NOMO-1 (cell line): ENCODE data around the gene WWC1.

Experiments used
- DNase-seq, 2 experiments: peaks; one replicate each; lab custom pipeline; 2025; ENCODE audit not compliant: unreplicated experiment in 2 of 2; lab: John Stamatoyannopoulos, UW

The WWC1 gene

DNA sequence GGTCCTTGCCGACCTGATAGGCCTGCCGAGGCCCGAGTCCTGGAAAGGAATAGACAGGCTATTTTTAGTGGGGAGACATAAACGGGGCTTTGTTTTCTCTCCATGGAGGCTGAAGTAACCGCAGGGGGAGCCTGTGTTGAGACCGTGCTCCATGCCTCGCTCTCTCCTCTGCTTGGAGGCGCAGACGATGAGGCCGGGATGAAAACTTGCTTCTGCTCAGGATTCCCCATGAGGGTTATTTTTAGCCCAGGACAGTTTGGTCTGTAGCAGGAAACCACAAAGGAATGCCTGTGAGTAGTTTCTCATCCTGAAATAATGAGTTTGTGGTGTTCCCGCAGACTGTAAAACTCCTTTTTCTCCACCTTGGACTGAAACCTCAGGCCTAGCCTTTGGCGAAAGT lies 112.9 kb downstream of the WWC1 start:
- no peak for DNase-seq

- no peak for DNase-seq
These were observed 115.8 kb downstream of the WWC1 start for GRCh38 chr5:168407211-168407610.

DNA sequence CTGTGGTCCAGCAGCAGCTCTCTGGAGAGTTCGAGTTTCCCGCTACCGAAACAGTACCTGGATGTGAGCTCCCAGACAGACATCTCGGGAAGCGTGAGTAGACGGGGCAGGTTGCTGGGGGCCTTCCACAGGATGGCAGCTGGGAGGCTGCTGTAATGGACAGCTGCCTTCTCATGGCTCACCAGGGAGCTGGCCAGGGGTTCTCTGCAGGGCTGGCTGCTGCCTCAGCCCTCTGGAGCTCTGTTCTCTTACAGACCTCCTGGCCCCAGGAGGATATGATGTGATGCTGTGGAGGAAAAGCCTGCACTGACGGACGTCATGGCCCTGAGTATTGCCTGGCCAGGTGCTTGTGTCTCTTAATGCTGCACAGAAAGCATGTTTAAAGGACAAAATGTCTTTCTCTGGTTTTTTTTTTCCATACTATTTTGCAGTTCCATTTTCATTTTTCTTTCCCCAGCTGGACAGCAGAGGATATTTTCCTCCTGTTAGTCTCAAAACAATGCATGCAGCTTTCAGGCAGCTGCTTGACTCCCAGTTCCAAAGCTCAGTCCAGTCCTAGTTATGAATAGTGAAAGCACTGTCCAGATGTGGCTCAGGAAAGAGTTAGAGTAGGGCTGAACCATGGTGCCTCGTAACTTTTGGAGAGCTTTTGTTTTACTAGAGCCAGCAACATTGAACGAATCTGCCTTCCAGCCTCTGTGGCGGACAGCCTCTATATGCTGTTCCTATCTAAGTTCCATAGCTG lies 117.3 kb downstream of the WWC1 start:
- no peak for DNase-seq

DNA sequence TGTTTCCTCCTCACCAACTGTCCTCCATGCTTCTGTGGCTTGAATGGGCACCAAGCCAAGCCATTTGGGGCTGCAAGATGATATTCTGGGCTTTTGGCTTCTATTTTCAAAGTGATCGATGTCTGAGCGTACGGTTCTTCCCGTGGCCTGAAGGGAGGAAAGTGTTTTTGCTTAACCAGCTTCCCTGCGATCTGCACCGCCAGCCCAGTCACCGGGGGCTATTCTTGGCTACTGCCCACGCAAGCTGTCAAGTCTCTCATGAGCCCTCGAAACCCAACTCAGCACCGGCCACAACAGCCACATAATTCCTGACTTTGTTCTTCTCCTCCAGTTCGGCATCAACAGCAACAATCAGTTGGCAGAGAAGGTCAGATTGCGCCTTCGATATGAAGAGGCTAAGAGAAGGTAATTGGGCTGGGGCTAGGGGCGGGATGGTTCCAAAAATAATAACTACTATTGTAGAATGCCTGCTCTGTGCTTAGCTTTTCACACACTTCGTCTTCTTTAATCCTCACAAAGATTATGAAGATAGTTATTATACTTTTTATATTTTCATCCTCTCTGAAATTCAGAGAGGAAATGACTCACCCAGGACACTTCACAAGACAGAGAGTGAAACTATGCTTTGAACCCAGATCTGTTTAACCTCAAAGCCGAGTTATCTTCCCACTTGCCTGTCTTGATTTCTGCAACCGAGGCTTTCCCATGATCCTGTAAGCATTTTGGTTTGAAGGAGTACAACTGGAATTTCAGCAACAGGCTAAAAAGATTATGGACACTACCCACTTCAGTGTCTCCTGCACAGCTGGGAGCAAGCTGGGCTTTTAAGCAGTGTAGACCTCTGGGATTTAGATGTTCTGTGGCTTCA lies 118.4 kb downstream of the WWC1 start:
- DNase-seq, result peak in 1 of 2 experiments; percentile 34

DNA sequence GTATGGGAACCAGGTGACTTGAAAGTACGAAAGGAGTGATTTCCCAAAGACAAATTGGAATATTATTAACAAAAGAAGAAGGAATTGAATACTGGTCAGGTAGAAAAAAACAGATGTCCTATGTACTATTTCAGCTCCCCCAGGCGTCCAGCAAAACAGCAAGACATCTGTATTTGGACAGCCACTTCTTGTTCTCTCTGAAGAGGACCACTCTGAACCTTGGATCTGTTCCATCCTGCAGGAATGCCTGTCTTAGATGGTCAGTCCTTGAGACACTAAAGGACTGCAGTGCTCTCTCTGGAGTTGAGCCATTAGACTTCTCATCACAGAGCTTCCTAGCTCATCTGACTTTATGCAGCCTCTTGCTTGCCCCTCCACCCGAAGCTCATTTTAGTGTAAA lies 120.4 kb downstream of the WWC1 start:
- no peak for DNase-seq

DNA sequence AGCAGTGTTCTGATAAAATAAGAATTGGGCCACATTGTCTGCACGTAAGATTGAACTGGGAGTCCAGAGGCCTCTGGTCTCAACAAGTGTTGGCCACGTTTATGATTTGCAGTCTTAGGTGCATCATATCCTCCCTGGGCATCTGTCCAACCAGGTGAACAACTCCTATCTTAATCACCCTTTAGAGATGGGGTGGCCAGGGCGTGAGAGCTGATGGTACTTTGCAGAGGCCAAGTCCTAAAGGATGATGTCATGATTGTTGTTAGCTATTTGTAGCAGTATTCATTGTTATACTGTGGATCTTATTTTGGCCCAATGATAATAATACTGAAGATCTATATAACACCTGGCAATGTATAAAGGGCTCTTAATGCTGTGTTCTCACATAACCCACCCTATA lies 121.6 kb downstream of the WWC1 start:
- no peak for DNase-seq

DNA sequence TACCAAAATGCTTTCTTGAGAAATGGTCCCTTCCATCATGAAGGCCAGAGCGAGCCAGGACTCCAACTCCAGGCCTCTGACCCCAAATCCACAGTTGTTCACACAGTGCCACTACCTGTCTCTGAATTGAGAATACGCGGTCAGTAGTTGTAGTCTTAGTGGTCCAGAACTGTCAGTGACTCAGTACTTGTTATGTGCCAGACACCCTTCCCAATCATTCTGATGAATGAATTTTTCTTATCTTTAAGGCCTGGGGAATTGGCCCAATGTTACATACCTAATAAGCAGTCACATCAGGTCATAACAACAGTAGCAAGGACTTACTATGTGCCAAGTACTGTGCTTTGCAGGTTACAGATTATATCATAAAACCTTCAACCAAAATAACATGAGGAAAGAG lies 122.2 kb downstream of the WWC1 start:
- no peak for DNase-seq

DNA sequence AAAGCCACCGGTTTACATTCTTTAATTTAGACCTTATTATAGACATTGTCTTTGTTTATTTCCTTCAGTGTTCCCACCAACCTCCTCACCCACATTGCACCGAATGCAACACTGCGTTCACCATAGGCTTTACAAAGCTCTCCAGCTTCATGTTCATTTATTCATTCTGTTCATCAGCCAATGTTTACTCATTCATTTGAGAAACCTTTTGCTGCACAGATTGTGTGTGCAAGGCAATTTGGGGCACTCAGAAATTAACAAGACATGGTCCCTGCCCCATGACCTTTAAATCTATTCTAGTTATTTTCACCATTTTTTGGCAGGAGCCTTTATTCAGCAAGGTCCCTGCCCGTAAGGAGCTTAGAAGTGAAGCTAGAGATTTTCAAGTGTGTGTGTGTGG lies 124.0 kb downstream of the WWC1 start:
- DNase-seq, result no peak

GRCh38 chr5:168415971-168416370 lies 124.5 kb downstream of the WWC1 start:
- DNase-seq, result no peak

- no peak for DNase-seq
These were observed 126.4 kb downstream of the WWC1 start for GRCh38 chr5:168417731-168418429.

DNA sequence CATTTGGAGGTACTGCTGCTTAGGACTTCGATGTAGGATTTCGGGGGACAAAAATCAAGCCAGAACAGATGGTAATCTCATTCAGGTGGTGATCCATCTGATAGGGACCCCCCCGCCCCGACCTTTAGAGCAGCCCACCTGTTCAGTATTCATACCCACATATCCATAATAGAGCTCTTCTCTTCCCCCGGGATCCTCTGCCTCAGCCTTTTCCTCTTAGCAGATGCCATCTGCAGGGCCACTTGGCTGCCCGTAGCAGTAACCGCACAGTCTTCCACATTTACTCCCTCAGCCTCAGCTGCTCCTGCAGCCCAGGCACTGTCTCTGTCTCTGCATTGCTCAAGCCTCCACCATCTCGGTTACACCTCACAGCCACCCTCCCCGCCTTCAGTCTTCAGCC lies 129.0 kb downstream of the WWC1 start:
- DNase-seq, result no peak

DNA sequence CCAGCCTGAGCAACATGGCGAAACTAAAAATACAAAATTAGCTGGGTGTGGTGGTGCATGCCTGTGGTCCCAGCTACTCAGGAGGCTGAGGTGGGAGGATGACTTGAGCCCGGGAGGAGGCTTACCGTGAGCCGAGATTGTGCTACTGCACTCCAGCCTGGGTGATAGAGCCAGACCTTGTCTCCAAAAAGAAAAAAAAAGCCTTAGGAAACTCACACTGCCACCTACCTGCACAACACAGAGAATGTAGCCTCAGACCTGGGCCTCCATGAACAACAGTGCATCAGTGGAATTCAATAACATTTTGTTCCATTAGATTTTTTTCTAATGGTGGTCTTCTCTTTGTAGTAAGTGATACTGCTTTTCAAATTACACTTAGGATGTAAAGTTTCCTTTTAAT lies 131.0 kb downstream of the WWC1 start:
- no peak for DNase-seq

DNA sequence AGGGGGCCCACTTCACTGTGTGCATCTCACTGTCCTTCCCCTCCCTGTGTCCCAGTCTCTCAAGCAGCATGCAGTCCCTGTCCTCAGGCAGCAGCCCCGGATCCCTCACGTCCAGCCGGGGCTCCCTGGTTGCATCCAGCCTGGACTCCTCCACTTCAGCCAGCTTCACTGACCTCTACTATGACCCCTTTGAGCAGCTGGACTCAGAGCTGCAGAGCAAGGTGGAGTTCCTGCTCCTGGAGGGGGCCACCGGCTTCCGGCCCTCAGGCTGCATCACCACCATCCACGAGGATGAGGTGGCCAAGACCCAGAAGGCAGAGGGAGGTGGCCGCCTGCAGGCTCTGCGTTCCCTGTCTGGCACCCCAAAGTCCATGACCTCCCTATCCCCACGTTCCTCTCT lies 132.0 kb downstream of the WWC1 start:
- no peak for DNase-seq

- no peak for DNase-seq
These were observed 132.5 kb downstream of the WWC1 start for GRCh38 chr5:168423971-168424370.

- DNase-seq, result no peak
These were observed 133.3 kb downstream of the WWC1 start for GRCh38 chr5:168424594-168425323.

- no peak for DNase-seq
These were observed 134.8 kb downstream of the WWC1 start for GRCh38 chr5:168426007-168426863.

GRCh38 chr5:168426864-168427172 lies 135.4 kb downstream of the WWC1 start:
- DNase-seq, result no peak

DNA sequence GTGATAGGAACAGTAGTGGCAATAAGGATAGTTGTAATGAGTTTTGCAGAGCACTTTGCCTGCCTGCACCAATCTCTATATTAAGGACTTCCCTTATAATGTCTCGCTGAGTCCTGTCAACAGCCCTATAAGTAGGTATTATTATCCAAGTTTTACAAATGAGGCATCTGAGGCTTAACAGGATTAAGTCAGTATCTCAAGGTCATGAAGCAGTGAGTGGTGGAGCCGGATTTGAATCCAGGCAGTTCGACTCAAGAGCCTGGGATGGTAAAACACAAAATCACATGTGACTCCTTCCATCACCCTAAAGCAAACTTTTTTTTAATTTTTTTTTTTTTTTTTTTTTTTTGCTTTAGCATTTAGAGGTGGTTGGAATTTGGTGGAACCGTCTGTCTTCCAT lies 135.8 kb downstream of the WWC1 start:
- DNase-seq, result no peak

DNA sequence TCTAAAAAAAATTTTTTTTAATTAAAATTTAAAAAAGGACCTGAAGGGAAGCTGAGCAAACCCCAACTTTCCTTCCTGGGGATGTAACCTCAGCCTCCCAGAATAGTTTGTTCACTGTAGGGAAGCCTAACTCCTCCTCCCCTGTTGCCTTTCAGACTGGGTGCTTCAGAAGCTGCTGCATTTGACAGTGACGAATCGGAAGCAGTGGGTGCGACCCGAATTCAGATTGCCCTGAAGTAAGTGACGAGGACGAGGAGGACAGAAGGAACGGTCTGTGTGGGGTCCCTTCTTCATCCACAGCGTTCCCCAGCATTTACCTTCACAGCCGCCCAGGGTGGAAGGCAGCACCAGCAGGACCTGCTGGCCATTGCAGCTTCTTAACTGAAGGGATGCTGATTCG lies 137.1 kb downstream of the WWC1 start:
- DNase-seq, result no peak

GRCh38 chr5:168430296-168430695 lies 138.9 kb downstream of the WWC1 start:
- no peak for DNase-seq
